ENCODE measurements around the gene MS4A14.
"Not testable (repeated sequence)": the region's sequence is repeated elsewhere in the genome, so short reads cannot be mapped to it uniquely, and the experiment has no call there.

MS4A14 gene

DNA sequence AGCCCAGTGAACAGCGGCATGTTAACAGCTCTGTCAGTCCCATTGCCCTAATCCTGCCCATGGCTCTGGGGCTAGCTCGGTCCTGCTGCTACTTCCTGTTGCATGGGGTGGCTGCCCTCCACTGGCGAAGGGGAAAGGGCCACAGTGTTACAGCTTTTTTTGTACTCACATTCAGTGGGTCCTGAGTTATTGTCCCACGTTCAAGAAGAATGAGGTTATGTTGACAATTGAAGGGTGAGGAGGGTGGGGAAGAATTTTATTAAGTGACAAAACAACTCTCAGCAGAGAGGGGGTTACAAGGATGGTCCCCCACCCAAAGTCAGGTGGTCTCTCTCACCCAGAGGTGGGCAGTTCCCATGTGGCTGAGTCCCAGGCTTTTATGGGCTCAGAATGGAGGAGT lies 35.6 kb upstream of the MS4A14 start:
- no peak for DNase-seq
- no peaks in the 10 kb centered on the region for H3K36me3 ChIP-seq
- H3K4me1 ChIP-seq, result no peaks in the 10 kb centered on the region
- no peak overlapping the region for H3K4me3 ChIP-seq (ENCODE audit: low read depth, low read length)
- H3K27me3 ChIP-seq, result no peaks in the 10 kb centered on the region
- no peaks in the 10 kb centered on the region for H3K9me3 ChIP-seq
- no peak for TF ChIP-seq CTCF (IDR thresholded peaks at IDR 0.05; ENCODE audit: low read depth, low read length)

- H3K9me3 ChIP-seq, result no peaks in the 10 kb centered on the region
- no peak for TF ChIP-seq CTCF (IDR thresholded peaks at IDR 0.05; ENCODE audit: low read depth, low read length)
Measured at GRCh38 chr11:60362241-60362640, 34.0 kb upstream of the MS4A14 start.

GRCh38 chr11:60363542-60364470 lies 32.5 kb upstream of the MS4A14 start:
- peak; percentile 15 for DNase-seq
- no peak overlapping the region for H3K4me3 ChIP-seq (ENCODE audit: low read depth, low read length)
- no peaks in the 10 kb centered on the region for H3K27me3 ChIP-seq
- peak; percentile 57 for TF ChIP-seq CTCF (IDR thresholded peaks at IDR 0.05; ENCODE audit: low read depth, low read length)
- no peaks in the 10 kb centered on the region for H3K9me3 ChIP-seq
- H3K36me3 ChIP-seq, result no peaks in the 10 kb centered on the region
- H3K4me1 ChIP-seq, result no peaks in the 10 kb centered on the region

More at GRCh38 chr11:60362241-60362640, 34.0 kb upstream of the MS4A14 start:
- no peaks in the 10 kb centered on the region for H3K27me3 ChIP-seq
- DNase-seq, result no peak
- H3K4me3 ChIP-seq (ENCODE audit: low read depth, low read length), result no peak overlapping the region
- no peaks in the 10 kb centered on the region for H3K36me3 ChIP-seq
- no peaks in the 10 kb centered on the region for H3K4me1 ChIP-seq

GRCh38 chr11:60366262-60366904 lies 29.9 kb upstream of the MS4A14 start:
- not testable (repeated sequence) for H3K36me3 ChIP-seq; H3K27me3 ChIP-seq; H3K4me3 ChIP-seq (ENCODE audit: low read depth, low read length); H3K4me1 ChIP-seq; H3K9me3 ChIP-seq; DNase-seq

DNA sequence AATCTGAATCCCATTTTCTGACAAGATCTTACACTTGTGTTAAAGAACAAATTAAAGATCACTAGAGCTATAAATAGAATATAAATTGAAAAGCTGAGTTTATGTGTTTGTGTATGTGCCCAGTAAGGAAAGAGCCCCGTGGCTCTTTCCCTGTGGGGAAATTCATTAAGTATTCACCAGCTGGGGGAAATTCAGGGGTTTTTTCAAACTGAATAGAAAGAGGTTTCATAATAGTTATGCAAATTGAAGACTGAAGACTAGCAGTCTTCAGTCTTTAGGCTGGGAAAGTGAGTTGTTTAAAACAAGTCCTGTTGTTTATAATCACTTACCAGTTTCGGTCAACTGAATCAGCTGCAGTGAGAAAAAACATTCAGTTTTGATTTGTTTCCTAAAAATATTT lies 29.2 kb upstream of the MS4A14 start:
- no peaks in the 10 kb centered on the region for H3K4me1 ChIP-seq
- no peaks in the 10 kb centered on the region for H3K9me3 ChIP-seq
- H3K36me3 ChIP-seq, result no peaks in the 10 kb centered on the region
- no peak for DNase-seq
- no peak overlapping the region for H3K4me3 ChIP-seq (ENCODE audit: low read depth, low read length)
- no peak for TF ChIP-seq CTCF (IDR thresholded peaks at IDR 0.05; ENCODE audit: low read depth, low read length)
- no peaks in the 10 kb centered on the region for H3K27me3 ChIP-seq

GRCh38 chr11:60367896-60368295 lies 28.4 kb upstream of the MS4A14 start:
- Histone ChIP-seq H3K9me3 (no peaks in the 10 kb centered on the region), H3K4me1 (no peaks in the 10 kb centered on the region), H3K4me3 (ENCODE audit: low read depth, low read length) (no peak overlapping the region), H3K36me3 (no peaks in the 10 kb centered on the region), H3K27me3 (no peaks in the 10 kb centered on the region)
- no peak for DNase-seq
- TF ChIP-seq CTCF (IDR thresholded peaks at IDR 0.05; ENCODE audit: low read depth, low read length), result no peak
